ENCODE measurements around the gene PTPRA. TPM values are rescaled to one million over a fixed set of nuclear protein-coding genes. Genes with fewer than 3 reads are reported as not detected.

Gene PTPRA
- polyA plus RNA-seq, 3 donors: 89.1 to 108 (median 97.5) TPM

DNA sequence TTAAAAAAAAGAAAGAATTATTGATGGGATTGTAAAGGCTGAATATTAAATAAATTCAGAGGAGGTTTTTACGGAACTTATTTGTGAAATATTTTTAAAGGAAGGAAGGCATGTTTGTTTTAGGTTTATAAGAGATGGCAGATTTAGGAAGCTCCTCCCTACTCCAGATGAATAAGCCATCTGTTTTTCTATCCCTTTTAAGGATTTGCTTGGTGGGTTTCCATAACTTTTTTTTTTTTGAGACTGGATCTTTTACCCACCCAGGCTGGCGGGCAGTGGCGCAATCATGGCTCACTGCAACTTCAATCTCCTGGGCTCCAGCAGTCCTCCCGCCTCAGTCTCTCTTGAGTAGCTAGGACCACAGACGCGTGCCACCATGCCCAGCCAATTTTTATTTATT is 30.4 kb downstream of the PTPRA start:
- DNase-seq (ENCODE audit: extremely low read depth in 1 of 11, low read depth in 9 of 11, low spot score in 4 of 11): no peak

GRCh38 chr20:2907519-2907918 is 34.2 kb downstream of the PTPRA start:
- DNase-seq (ENCODE audit: extremely low read depth in 1 of 11, low read depth in 9 of 11, low spot score in 4 of 11): no peak

DNA sequence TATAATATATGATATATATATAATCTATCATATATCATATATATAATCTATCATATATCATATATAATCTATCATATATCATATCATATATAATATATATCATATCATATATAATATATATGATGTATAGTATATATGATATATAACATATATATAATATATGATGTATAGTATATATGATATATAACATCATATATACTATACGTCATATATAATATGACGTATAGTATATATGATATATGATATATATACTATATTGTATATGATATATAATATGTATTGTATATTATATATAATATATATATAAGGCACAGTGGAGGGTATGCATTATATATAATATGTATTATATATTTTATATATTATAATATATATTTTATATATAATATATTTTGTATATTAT is 36.7 kb downstream of the PTPRA start:
- no peak for DNase-seq (ENCODE audit: extremely low read depth in 1 of 11, low read depth in 9 of 11, low spot score in 4 of 11)

- DNase-seq (ENCODE audit: extremely low read depth in 1 of 11, low read depth in 9 of 11, low spot score in 4 of 11): no peak
Observed at GRCh38 chr20:2911200-2911599, 37.9 kb downstream of the PTPRA start.

GRCh38 chr20:2914160-2914559 is 40.9 kb downstream of the PTPRA start:
- DNase-seq (ENCODE audit: extremely low read depth in 1 of 11, low read depth in 9 of 11, low spot score in 4 of 11): peak in 1 of 11 donors; percentile 18

GRCh38 chr20:2917266-2917665 is 44.0 kb downstream of the PTPRA start:
- DNase-seq (ENCODE audit: extremely low read depth in 1 of 11, low read depth in 9 of 11, low spot score in 4 of 11): no peak

GRCh38 chr20:2918096-2919049 is 45.1 kb downstream of the PTPRA start:
- no peak for DNase-seq (ENCODE audit: extremely low read depth in 1 of 11, low read depth in 9 of 11, low spot score in 4 of 11)

DNA sequence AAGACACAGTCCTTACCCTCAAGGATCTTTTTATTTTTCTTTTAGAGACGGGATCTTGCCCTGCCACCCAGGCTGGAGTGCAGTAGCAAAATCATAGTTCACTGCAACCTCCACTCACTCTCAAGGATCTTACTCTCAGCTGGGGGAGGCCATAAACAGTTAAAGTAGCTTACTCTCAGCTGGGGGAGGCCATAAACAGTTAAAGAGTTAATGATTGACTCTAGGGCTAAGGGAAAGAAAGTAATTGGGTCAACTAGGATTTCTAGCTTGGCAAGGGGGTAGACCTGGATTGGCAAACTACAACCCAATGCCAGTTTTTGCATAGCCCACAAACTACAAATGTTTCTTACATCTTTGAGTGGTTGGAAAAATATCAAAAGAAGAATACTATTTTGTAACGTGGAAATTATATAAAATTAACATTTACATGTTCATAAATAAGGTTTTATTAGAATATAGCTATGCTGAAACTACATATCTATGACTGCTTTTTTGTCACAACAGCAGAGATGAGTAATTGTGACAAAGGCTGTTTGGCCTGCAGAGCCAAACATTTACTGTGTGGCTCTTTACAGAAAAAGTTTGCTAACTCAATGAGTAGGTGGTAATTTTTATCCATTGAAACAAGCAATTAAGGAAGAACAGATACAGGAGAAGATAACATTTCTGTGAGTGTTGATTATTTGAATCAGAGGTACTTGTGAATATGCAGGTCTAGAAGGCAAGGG is 46.4 kb downstream of the PTPRA start:
- peak in 5 of 11 donors; percentile 5 to 51 (median 22) for DNase-seq (ENCODE audit: extremely low read depth in 1 of 11, low read depth in 9 of 11, low spot score in 4 of 11)

GRCh38 chr20:2920473-2920872 is 47.2 kb downstream of the PTPRA start:
- DNase-seq (ENCODE audit: extremely low read depth in 1 of 11, low read depth in 9 of 11, low spot score in 4 of 11): no peak

- DNase-seq (ENCODE audit: extremely low read depth in 1 of 11, low read depth in 9 of 11, low spot score in 4 of 11): no peak
Observed at GRCh38 chr20:2921506-2921905, 48.2 kb downstream of the PTPRA start.

GRCh38 chr20:2922957-2923356 is 49.7 kb downstream of the PTPRA start:
- no peak for DNase-seq (ENCODE audit: extremely low read depth in 1 of 11, low read depth in 9 of 11, low spot score in 4 of 11)

DNA sequence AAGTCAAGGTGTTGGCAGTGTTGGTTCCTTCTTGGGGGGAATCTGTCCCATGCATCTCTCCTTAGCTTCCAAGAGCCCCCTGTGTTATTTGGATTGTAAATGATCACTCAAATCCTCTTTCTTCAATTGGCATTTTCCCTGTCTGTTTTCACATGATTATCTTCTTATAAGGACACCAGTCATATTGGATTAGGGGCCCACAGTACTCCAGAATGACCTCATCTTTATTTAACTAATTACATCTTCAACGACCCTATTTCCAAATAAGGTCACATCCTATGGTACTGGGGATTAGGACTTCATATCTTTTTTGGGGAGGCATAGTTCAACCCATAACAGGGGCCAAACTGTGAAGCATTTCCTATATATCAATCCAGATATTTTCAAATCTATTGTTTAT is 57.3 kb downstream of the PTPRA start:
- DNase-seq (ENCODE audit: extremely low read depth in 1 of 11, low read depth in 9 of 11, low spot score in 4 of 11): no peak

- no peak for DNase-seq (ENCODE audit: extremely low read depth in 1 of 11, low read depth in 9 of 11, low spot score in 4 of 11)
Observed at GRCh38 chr20:2932498-2932897, 59.2 kb downstream of the PTPRA start.

GRCh38 chr20:2937902-2938301 is 64.6 kb downstream of the PTPRA start:
- DNase-seq (ENCODE audit: extremely low read depth in 1 of 11, low read depth in 9 of 11, low spot score in 4 of 11): no peak

DNA sequence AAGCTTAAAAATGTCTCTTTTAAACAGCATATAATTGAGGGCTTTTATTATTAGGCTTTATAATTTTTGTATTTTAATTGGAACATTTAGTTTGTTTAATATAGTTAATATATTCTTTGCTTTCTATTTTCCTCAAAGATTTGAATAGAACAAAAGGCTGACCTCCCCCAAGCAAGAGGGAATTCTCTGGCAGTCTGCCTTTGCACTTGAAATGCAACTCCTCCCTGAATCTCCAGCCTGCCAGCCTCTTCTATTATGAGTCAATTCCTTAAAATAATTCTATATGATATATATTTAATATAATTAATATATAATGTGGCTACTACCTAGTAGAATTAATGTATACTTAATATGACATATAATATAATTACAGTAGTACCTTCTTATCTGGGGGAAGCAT is 69.2 kb downstream of the PTPRA start:
- no peak for DNase-seq (ENCODE audit: extremely low read depth in 1 of 11, low read depth in 9 of 11, low spot score in 4 of 11)

GRCh38 chr20:2946988-2947961 is 74.0 kb downstream of the PTPRA start:
- no peak for DNase-seq (ENCODE audit: extremely low read depth in 1 of 11, low read depth in 9 of 11, low spot score in 4 of 11)

DNA sequence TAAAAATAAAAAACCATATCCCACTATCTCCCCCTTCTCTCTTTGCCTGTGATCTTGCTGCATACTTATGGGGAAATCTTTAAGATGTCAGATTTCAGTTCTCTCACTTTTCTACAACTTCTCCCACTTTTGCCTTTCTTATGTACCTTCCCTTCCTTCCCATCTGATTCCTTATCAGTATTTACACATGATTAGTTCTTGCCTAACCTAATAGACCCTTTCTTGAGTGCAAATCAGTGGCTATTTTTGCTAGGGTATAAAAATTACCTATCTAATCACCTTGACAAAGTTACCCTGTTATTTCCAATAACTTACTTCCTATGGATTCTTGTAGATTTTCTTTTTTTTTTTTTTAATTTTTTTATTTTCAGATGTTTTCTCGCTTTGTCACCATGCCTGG is 75.7 kb downstream of the PTPRA start:
- DNase-seq (ENCODE audit: extremely low read depth in 1 of 11, low read depth in 9 of 11, low spot score in 4 of 11): no peak

GRCh38 chr20:2952766-2953165 is 79.5 kb downstream of the PTPRA start:
- DNase-seq (ENCODE audit: extremely low read depth in 1 of 11, low read depth in 9 of 11, low spot score in 4 of 11): no peak

DNA sequence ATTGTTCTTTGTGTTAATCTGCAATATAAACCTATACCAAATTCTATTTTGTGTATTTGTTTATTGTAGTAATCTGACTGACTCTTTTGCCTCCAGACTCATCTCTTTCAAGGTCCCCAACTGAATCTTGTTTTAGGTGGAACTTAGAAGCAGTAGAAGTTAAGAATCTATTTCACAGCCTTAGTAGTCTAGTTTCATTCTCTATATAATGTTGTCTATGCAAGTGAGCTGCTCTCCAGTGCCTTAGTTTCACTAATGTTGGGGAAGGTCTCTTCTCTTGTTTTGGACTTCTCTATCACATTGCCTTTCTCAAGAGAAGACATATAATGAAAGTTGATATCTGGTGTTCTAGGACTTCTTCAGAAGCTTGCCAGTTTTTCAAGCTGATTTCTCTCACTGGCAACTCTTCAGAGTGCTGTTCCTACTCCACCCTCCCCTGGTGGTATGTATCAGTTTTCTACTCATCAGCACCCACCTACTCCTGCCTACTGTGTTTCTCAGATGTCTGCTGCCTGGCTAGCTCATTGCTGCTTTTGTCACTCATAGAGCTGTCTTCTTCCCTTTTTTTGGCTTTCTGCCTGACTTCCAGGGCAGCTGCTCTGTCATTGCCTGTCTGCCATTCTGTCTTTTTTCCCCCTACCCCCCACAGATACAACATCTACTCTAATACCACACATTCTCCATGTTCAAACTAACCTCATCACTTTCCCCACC is 82.1 kb downstream of the PTPRA start:
- DNase-seq (ENCODE audit: extremely low read depth in 1 of 11, low read depth in 9 of 11, low spot score in 4 of 11): no peak

All from renal cortex interstitium (tissue), 11 donors.